Effector memory CD8-positive, alpha-beta T cell (primary cell): ENCODE results near the gene CPSF3.

ENCODE experiments used
- ATAC-seq: fragments of 150-1000 bp; cut with Tn5 transposase; replicated peaks from 2 replicates; pipeline ENCODE4 v1.10.0; 2021; ENCODE audit warnings: mild to moderate bottlenecking, moderate library complexity
- DNase-seq, 3 experiments: peaks; one replicate each; pipeline ENCODE4 v3.0.0; 2021
- H3K27ac Mint-ChIP-seq, 2 donors: one replicate each; pipeline ENCODE4 v1.8.0; 2022; ENCODE audit warnings: mild to moderate bottlenecking in 2 of 2, mixed read lengths in 2 of 2, moderate library complexity in 2 of 2
- H3K27me3 Mint-ChIP-seq, 2 donors: one replicate each; pipeline ENCODE4 v1.8.0; 2022; ENCODE audit warnings: mixed read lengths in 2 of 2
- H3K36me3 Mint-ChIP-seq: one replicate; pipeline ENCODE4 v1.8.0; 2022; ENCODE audit warnings: mild to moderate bottlenecking, moderate library complexity, mixed read lengths; ENCODE audit not compliant: insufficient read depth
- H3K4me1 Mint-ChIP-seq, 2 donors: one replicate each; pipeline ENCODE4 v1.8.0; 2022; ENCODE audit warnings: low read depth in 2 of 2, mixed read lengths in 2 of 2
- H3K4me3 Mint-ChIP-seq, 2 donors: one replicate each; pipeline ENCODE4 v1.8.0; 2022; ENCODE audit warnings: mild to moderate bottlenecking in 2 of 2, mixed read lengths in 2 of 2, moderate library complexity in 2 of 2
- H3K9me3 Mint-ChIP-seq, 2 donors: one replicate each; pipeline ENCODE4 v1.8.0; 2022; ENCODE audit warnings: mixed read lengths in 2 of 2

Gene CPSF3

GRCh38 chr2:9401646-9402371, 21.6 kb upstream of the CPSF3 start:
- DNase-seq (no peak), ATAC-seq (no peak)
- H3K4me1 Mint-ChIP-seq, result peaks cover 0 to 10% of the 10 kb centered on the region in 2 donors
- H3K4me3 Mint-ChIP-seq, result no peak overlapping the region
- peaks cover 0 to 13% of the 10 kb centered on the region in 2 donors for H3K27me3 Mint-ChIP-seq
- H3K9me3 Mint-ChIP-seq, result no peaks in the 10 kb centered on the region
- H3K27ac Mint-ChIP-seq, result peak overlapping the region in 1 of 2 donors; percentile 79
- H3K36me3 Mint-ChIP-seq, result no peaks in the 10 kb centered on the region

- Mint-ChIP-seq H3K9me3 (no peaks in the 10 kb centered on the region), H3K36me3 (no peaks in the 10 kb centered on the region), H3K27me3 (peaks cover 0 to 13% of the 10 kb centered on the region in 2 donors), H3K4me1 (peaks cover 0 to 10% of the 10 kb centered on the region in 2 donors), H3K4me3 (no peak overlapping the region), H3K27ac (no peak overlapping the region)
- DNase-seq (no peak), ATAC-seq (no peak)
These were observed 19.5 kb upstream of the CPSF3 start for GRCh38 chr2:9403924-9404323.

- Mint-ChIP-seq H3K9me3 (no peaks in the 10 kb centered on the region), H3K27me3 (peaks cover 0 to 13% of the 10 kb centered on the region in 2 donors), H3K4me1 (peaks cover 0 to 8% of the 10 kb centered on the region in 2 donors), H3K27ac (no peak overlapping the region), H3K4me3 (no peak overlapping the region), H3K36me3 (no peaks in the 10 kb centered on the region)
- DNase-seq (no peak), ATAC-seq (no peak)
These were observed 19.0 kb upstream of the CPSF3 start for GRCh38 chr2:9404451-9404850.

- H3K4me3 Mint-ChIP-seq, result no peak overlapping the region
- H3K36me3 Mint-ChIP-seq, result peaks cover 11% of the 10 kb centered on the region
- no peak for ATAC-seq
- H3K27me3 Mint-ChIP-seq, result peaks cover 0 to 8% of the 10 kb centered on the region in 2 donors
- DNase-seq, result no peak
- peaks cover 0 to 4% of the 10 kb centered on the region in 2 donors for H3K4me1 Mint-ChIP-seq
- H3K9me3 Mint-ChIP-seq, result no peaks in the 10 kb centered on the region
- H3K27ac Mint-ChIP-seq, result no peak overlapping the region
These were observed 17.8 kb upstream of the CPSF3 start for GRCh38 chr2:9405636-9406035.

GRCh38 chr2:9406529-9407362, 16.7 kb upstream of the CPSF3 start:
- no peaks in the 10 kb centered on the region for H3K4me1 Mint-ChIP-seq
- peaks cover 22% of the 10 kb centered on the region for H3K36me3 Mint-ChIP-seq
- no peaks in the 10 kb centered on the region for H3K27me3 Mint-ChIP-seq
- H3K4me3 Mint-ChIP-seq, result no peak overlapping the region
- no peaks in the 10 kb centered on the region for H3K9me3 Mint-ChIP-seq
- no peak overlapping the region for H3K27ac Mint-ChIP-seq
- DNase-seq (no peak), ATAC-seq (no peak)

- no peak overlapping the region for H3K4me3 Mint-ChIP-seq
- no peak for DNase-seq
- H3K27ac Mint-ChIP-seq, result peak overlapping the region in 1 of 2 donors; percentile 58
These were observed 16.1 kb upstream of the CPSF3 start for GRCh38 chr2:9407363-9407811.

GRCh38 chr2:9408641-9409151, 14.8 kb upstream of the CPSF3 start:
- DNase-seq, result no peak
- Mint-ChIP-seq H3K4me3 (no peak overlapping the region), H3K27me3 (no peaks in the 10 kb centered on the region), H3K9me3 (no peaks in the 10 kb centered on the region), H3K27ac (no peak overlapping the region), H3K36me3 (peaks cover 33% of the 10 kb centered on the region), H3K4me1 (peaks cover 0 to under 1% of the 10 kb centered on the region in 2 donors)
- no peak for ATAC-seq

More at GRCh38 chr2:9407363-9407811, 16.1 kb upstream of the CPSF3 start:
- Mint-ChIP-seq H3K27me3 (no peaks in the 10 kb centered on the region), H3K36me3 (peaks cover 28% of the 10 kb centered on the region), H3K9me3 (no peaks in the 10 kb centered on the region), H3K4me1 (no peaks in the 10 kb centered on the region)
- no peak for ATAC-seq

- ATAC-seq (no peak), DNase-seq (no peak)
- no peak overlapping the region for H3K4me3 Mint-ChIP-seq
- no peaks in the 10 kb centered on the region for H3K9me3 Mint-ChIP-seq
- peaks cover 38% of the 10 kb centered on the region for H3K36me3 Mint-ChIP-seq
- no peaks in the 10 kb centered on the region for H3K27me3 Mint-ChIP-seq
- H3K27ac Mint-ChIP-seq, result no peak overlapping the region
- peaks cover 4 to 12% of the 10 kb centered on the region in 2 donors for H3K4me1 Mint-ChIP-seq
These were observed 13.3 kb upstream of the CPSF3 start for GRCh38 chr2:9410108-9410507.

GRCh38 chr2:9412781-9413180, 10.7 kb upstream of the CPSF3 start:
- peaks cover 21 to 28% of the 10 kb centered on the region in 2 donors for H3K4me1 Mint-ChIP-seq
- H3K27ac Mint-ChIP-seq, result no peak overlapping the region
- DNase-seq (no peak), ATAC-seq (no peak)
- no peak overlapping the region for H3K4me3 Mint-ChIP-seq
- no peaks in the 10 kb centered on the region for H3K9me3 Mint-ChIP-seq
- peaks cover 47% of the 10 kb centered on the region for H3K36me3 Mint-ChIP-seq
- no peaks in the 10 kb centered on the region for H3K27me3 Mint-ChIP-seq

GRCh38 chr2:9415516-9416169, 7.8 kb upstream of the CPSF3 start:
- Mint-ChIP-seq H3K4me1 (peaks cover 28 to 47% of the 10 kb centered on the region in 2 donors), H3K4me3 (no peak overlapping the region), H3K36me3 (peaks cover 44% of the 10 kb centered on the region), H3K27me3 (no peaks in the 10 kb centered on the region), H3K27ac (peak overlapping the region; percentile 22 to 83), H3K9me3 (no peaks in the 10 kb centered on the region)
- ATAC-seq (no peak), DNase-seq (no peak)

- H3K36me3 Mint-ChIP-seq, result peaks cover 38% of the 10 kb centered on the region
- H3K4me1 Mint-ChIP-seq, result peaks cover 30 to 49% of the 10 kb centered on the region in 2 donors
- H3K27me3 Mint-ChIP-seq, result no peaks in the 10 kb centered on the region
These were observed 7.0 kb upstream of the CPSF3 start for GRCh38 chr2:9416267-9416961.

GRCh38 chr2:9416962-9417316, 6.5 kb upstream of the CPSF3 start:
- H3K27ac Mint-ChIP-seq, result peak overlapping the region; percentile 22 to 88
- ATAC-seq (peak; percentile 51), DNase-seq (no peak)
- H3K4me1 Mint-ChIP-seq, result peaks cover 34 to 54% of the 10 kb centered on the region in 2 donors
- no peaks in the 10 kb centered on the region for H3K27me3 Mint-ChIP-seq
- peaks cover 36% of the 10 kb centered on the region for H3K36me3 Mint-ChIP-seq
- H3K9me3 Mint-ChIP-seq, result no peaks in the 10 kb centered on the region
- H3K4me3 Mint-ChIP-seq, result peak overlapping the region; percentile 23 to 51

More at GRCh38 chr2:9416267-9416961, 7.0 kb upstream of the CPSF3 start:
- Mint-ChIP-seq H3K27ac (peak overlapping the region; percentile 22 to 88), H3K4me3 (peak overlapping the region; percentile 23 to 51), H3K9me3 (no peaks in the 10 kb centered on the region)
- DNase-seq (no peak), ATAC-seq (no peak)

GRCh38 chr2:9417725-9418124, 5.7 kb upstream of the CPSF3 start:
- H3K36me3 Mint-ChIP-seq, result peaks cover 29% of the 10 kb centered on the region

More at GRCh38 chr2:9417725-9418124, 5.7 kb upstream of the CPSF3 start:
- Mint-ChIP-seq H3K9me3 (no peaks in the 10 kb centered on the region), H3K27ac (peak overlapping the region; percentile 79 to 88), H3K27me3 (no peaks in the 10 kb centered on the region), H3K4me1 (peaks cover 42 to 60% of the 10 kb centered on the region in 2 donors), H3K4me3 (no peak overlapping the region)
- ATAC-seq (no peak), DNase-seq (no peak)
